COLO829 (cell line): ENCODE data around the gene OSTF1.

ENCODE experiments used
- DNase-seq: peaks from one replicate; pipeline ENCODE4 v3.0.0; 2012; ENCODE audit warnings: low spot score

OSTF1 gene, protein sequence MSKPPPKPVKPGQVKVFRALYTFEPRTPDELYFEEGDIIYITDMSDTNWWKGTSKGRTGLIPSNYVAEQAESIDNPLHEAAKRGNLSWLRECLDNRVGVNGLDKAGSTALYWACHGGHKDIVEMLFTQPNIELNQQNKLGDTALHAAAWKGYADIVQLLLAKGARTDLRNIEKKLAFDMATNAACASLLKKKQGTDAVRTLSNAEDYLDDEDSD

DNA sequence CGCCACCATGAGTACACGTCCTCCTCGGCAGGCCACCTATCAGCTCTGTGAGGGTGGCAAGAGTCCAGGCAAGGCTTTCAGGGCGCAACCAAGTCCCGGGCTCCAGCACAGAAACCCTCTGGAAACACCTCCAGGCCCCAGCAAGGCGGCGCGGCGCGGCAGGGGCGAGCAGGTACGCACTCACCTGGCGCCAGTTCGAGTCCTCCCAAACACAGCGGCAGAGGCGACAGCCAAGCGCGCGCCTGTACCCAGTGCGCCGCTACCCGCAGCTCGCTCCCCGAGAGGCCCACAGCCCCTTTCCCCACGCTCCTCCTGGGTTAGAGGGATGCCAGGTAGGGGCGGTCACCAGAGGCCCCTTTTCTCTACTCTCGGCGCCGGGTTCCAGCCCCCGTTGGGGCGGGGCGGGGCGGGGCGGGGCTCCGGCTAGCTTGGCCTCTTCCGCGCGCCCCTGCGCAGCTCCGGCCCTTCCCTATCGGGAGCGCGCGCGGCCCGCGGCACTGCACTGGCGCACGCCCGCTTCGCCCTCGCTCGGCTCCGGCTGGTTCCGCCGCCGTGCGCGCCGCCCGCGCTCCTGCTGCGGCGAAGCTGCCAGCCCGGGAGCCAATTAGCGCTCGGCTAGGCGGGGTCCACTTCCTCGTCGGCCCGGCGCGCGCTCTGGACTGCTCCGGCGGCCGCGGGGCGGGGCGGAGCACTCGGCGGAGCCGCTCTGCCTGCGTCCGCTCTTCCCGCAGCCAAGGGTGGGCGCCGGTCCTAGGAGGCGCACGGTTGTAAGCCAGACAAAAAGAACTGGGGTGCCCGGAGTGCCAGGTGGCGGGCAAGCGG lies at the start of gene OSTF1, which contains the start of gene NMRK1:
Gene OSTF1, plus strand, starts transcription at position 691 of the 822 bp plus-strand sequence. CDS start 179 bp downstream, outside the sequence.
Gene NMRK1, minus strand, starts transcription at position 332 of the 822 bp plus-strand sequence. CDS start 5,040 bp downstream, outside the sequence.
- peak; percentile 82 for DNase-seq

DNA sequence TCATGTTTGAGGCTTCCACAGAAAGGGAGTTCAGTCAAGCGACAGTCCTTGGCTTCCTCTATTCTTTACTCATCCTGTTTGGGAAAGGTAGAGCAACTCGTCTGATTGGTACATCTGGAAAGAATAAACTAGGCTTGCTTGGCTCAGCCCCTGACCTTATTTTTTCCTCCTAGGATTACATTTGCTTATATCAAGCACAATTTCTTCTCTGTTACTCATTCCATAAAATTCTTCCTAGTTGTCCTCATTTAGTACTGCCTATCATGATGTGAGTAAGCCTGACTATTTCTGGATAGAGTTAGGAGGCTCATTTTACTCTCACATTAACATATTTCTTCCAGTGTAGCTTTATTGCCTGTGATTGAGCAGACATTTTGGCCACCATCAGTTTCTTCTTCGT lies 49.3 kb upstream of the OSTF1 start:
- no peak for DNase-seq

DNA sequence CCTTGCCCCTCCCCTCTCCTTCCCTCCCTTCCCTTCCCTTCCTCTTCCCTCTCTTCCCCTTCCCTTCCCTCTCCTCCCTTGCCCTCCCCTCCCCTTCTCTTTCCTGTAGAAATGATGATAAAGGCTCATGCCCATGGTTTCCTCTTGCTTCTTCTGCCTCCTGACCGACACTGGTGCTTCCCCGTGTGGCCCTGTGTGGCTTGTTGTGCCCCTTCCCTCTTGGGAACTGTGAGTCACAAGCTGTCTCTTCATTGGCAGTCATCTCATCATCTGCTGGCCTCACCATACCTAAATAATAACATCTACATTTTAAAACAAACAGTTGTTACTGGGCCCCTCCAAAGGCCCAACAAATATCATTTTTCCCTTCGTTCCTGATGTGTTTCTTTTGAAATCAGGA lies 48.5 kb upstream of the OSTF1 start:
- DNase-seq, result no peak

DNA sequence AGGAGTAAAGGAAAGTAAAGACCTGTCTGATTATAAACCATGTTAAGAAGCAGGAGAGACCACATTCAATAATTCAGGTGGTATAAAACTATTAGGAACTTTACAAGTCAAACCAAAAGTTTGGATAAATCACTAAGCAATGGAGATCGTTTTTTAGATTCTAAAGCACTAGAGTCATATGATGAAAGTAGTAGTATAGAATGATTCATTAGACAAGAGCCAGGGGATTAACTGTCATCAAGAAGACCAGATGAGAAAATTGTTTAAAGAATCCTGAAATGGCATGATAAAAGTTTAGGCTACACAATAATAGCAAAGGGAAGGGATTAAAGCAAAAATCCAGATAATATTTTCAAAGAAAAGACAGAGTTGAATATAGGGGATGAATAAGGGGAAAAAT lies 47.3 kb upstream of the OSTF1 start:
- DNase-seq, result no peak

DNA sequence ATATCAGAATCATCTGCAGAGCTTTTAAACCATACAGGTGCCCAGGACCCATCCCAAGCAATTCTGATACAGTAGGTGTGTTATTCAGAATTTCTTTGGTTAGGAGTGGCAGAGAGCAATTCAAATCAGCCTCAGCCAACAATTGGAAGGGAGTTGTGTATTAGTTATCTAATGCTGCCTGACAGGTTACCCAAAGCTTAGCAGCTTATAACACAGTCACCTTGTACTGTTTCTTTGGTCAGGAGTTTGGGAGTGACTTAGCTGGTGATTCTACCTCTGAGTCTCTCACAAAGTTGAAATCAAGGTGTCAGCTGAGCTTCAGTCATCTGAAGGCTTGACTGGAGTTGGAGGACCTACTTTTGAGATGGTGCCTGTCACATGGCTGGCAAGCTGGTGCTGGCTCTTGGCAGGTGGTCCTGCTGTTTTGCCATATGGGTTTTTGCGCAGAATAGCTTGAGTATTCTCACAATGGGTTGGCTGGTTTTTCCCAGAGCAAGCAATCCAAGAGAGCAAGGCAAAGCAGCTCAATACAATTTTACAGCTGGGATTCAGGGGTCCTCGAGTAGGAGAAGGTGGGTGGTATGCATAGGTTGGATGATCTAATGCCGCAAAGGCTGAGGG lies 41.5 kb upstream of the OSTF1 start:
- no peak for DNase-seq

DNA sequence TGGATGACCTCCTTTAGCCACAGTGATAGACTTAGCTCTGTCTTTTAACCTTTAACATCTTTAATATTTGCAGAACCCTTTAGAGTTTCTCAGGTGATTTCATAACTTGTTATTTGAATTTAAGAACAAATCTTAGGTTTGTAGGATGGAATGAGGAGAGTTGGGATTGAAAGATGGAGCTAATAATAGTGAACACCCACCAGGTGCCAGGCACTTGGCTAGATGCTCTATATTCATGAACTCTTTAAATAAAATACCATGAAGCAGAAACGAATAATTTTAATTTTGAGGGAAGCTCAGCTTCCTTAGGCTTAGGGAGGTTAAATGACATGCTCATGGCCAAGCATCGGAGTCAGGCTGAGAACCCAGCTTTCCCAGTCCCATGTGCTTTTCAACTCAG lies 40.8 kb upstream of the OSTF1 start:
- DNase-seq, result no peak

DNA sequence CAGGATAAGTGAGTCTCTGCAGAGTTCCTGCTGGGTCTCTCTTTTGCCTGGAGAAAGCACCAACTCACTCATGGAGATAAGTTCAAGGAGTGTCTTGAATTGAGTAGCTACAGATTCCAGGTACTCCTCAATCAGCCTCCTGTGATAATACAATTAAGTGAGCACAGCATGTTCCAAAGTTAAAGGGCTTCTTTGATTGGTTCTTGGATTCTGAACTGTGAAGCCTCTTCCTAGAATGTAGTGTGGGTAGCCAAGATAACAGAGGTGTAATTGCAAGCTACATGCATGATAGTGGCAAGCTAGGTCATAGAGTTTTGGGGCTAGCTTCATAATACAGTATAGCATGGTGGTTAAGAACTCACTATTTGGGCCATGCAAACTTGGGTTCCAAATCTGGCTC lies 37.0 kb upstream of the OSTF1 start:
- DNase-seq, result no peak

DNA sequence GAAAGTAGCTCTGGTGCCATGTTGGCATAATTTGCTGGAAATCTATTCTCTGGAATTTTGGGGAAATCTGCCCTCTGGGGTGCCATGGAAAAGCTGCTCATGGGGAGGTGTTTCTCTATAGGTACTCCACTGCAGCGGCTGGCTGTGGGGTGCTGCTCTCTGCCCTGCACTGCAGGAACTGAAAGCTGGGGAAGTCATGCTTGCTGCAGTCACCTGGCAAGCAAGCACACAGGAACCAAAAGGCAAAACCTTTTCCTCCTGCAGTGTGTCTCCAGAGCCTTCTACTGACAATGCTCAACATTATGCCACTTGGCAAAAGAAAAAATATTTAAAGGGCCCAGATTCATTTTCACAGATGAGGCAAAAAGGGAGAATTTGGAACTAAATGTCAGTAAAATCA lies 34.4 kb upstream of the OSTF1 start:
- DNase-seq, result no peak

DNA sequence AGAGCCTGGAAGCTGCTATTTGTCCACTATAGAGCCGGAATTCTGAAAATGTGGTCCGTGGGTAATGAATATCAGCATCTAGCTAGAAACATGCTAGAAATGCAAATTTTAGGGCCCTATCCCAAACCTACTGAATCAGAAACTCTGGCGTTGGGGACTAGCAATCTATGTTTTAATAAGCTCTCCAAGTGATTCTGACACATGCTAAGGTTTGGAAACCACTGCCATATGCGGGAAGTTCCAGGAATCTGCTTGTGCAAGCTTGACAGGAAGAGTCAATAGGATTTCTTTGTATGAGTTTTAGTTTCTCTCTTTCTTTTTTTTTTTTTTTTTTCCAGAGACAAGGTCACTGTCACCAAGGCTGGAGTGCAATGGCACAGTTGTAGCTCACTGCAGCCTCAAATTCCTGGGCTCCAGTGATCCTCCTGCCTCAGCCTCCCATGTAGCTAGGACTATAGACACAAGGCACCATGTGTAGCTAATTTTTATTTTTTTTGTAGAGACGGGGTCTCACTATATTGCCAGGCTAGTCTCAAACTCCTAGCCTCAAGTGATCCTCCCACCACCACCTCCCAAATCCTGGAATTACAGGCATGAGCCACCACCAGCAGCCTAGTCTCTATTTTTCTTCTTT lies 33.8 kb upstream of the OSTF1 start:
- DNase-seq, result no peak

DNA sequence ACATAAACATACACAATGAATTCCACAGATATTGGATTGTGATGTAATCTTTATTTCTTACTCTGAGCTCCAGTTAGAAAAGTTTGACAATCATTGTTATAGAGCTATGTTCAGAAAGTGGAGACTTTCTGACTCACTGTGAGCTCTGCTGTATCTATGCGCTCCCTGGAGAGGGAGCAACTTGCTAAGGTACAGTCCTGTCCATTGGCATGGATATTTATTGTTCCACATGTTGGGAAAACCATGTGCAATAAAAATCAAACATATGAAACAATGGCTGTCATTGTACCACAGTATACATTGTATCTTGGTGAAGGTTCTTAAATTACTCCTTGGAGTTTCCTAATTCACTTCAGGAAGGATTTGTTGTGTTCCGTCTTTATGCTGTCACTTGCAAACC lies 27.1 kb upstream of the OSTF1 start:
- peak; percentile 29 for DNase-seq

DNA sequence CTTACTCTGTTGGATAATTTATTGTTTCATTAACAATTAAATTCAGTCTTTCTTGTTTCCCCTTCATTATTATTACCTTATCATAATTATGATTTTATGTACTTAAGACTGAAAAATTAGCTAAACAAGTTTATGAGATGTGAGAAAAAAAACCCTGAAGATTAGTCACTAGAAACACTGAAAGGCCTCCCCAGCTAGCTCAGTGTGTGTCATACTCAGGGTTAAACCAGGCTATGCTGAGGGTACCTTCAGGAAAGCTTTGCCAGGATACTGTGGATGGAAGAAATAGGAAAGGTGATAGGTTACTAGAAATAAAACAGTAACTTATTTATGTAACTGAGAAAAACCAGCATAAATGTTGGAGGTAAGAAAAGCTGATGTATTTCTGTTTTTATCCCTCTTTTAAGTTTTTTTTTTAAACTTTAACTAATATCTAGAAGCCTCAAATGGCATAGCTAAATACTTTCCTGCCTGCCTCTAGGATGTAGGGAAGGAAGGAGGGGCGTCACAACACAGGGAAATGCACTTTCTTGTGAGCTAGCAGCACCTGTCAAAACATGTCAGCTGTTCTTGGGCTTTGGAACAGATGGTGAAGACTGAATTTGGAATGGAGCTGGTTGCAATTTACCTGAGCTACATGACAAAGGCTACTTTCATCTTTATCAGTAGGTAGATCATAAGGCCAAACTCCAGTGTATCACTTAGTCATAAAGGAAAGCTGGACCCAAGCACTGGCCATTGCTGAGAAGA lies 24.6 kb upstream of the OSTF1 start:
- no peak for DNase-seq

DNA sequence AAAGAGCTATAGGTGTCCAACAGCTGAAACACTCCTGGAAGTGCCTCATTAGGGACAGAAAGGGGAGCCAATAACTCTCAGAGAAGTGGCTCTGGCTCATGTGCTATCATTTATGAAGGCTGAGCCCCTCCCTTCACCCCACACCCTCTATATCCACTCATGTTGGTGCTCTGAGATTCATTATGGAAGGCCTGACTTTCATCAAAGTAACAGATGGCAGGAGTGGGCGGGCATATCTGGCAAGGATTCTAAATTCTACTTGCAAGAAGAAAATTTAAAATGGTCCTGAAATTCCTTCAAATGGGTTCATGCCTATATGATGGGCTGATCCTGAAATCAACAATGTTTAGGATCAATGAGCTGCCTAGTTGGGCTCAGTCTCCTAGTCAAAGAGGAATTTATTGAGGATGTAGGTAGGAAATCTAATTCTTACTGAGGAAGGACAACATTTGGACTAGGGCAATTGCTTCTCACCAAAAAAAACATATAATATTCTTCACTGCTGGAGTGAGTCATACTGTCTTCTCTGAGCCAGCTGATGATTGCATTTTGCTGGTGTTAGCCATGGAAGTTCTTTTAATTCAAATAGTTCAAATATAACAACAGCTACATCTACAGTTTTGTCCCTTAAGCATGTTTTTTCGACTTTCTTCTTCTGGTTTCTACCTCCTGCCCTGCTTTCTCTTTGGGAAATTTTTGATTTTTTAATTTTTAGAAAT lies 23.8 kb upstream of the OSTF1 start:
- no peak for DNase-seq

DNA sequence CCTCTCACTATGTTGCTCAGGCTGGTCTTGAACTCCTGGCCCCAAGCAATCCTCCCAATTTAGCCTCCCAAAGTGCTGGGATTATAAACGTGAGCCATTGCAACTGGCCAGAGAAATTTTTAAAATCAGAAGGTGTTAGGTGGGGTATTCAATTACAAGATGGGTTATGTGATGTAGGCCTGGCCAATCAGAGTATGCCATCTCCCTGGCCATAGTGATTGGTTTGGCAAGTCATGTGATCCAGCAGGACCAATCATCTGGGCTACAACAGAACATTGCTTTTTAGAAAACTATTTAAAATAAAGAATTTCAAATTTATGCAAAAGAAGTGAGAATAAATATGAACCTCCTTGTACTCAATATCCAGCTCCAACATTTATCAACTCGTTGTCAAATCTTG lies 22.8 kb upstream of the OSTF1 start:
- DNase-seq, result no peak

DNA sequence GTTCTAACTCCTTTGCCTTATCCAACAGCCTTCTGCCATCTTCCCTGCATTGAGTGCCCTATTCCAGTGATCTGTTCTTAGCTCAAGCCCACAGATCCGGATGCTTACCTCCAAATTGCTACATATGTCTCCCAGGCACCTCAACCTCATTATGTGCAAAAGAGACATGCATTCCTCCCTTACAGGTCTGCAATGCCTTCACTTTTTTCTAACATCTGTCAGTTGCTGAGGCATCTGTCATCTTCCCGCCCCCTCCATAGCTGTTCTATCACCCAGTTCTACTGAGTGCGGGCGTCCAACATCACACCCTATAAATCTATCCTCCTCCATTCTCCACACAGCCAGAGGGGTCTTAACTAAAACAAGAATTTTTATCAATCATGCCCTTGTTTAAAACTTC lies 20.4 kb upstream of the OSTF1 start:
- no peak for DNase-seq

DNA sequence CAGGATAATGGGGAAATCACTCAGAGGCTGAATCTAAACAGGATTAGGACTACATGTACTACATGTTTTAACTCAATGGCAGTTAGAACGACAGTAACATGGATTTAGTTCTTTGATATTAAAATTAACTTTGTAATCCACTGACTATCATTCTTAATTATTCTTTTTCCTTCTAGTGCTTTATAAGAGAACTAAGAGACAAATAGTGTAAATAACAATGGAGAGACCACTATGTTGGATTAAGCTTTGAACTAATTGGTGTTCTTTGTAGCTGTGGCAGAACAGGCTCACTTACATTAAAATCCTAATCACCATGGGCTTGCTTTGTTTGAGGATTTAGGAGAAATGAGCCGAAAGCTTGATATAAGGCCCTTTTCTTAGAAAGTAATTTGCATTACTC lies 19.1 kb upstream of the OSTF1 start:
- DNase-seq, result no peak

DNA sequence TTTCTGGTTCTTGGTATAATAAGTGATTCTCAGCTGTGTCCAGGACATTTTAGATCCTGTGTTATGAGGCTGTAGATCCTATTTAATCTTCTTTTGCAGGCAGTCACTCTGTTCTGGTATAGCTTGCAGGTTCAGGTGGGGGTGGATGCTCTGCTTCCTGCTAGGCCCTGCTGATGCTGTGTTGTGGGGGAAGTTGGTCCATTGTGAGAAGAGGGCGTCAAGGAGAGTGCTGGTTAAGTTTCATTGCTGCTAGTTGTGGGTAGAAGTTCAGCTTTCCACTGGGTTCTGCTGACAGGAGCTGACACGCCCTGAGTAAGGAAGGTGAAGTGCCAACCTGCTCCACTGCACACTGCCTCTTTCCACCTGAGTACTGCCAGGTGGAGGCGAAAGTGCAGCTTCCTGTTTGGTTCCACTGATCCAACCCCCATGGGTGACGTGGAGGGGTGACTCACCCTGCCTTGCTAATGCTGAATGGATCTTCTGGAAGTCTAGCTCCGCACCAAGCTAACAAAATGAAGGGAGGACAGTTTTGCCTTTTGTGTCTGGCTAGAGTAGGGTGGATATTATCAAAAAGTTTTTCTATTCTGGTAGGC lies 16.7 kb upstream of the OSTF1 start:
- DNase-seq, result no peak

DNA sequence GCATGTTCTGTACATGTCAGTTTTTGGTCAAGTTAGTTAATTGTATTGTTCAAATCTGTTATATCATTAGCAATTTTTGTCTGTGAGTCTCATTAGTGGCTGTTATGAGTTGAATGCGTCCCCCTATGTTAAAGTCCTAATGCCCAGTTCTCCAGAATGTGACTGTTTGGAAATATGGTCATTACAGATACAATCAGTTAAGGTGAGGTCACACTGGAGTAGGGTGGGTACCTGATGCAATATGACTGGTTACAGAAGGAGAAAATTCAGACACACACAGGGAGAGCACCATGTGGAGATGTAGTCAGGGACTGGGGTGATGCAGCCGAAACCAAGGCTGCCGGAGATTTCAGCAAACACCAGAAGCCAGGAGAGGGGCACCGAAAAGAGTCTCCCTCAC lies 15.4 kb upstream of the OSTF1 start:
- no peak for DNase-seq

DNA sequence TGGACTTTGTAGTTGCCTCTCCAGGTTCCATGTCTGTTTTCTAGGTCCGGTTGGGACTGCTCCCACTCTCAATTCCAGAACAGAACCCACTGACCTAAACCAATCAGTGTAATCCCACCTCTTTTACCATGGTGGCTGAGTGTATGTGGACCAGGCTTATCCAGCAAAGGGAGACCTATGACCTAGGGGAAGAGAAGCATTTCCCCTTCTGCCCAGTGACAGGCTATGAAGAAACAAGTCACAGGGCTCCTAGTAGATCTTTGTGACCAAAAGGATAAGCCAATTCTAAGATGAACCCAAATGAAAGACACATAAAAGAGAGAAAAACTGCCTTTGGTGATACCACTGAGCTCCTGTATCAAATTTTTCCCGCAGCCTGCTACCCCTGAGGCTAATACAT lies 6.7 kb upstream of the OSTF1 start:
- no peak for DNase-seq

DNA sequence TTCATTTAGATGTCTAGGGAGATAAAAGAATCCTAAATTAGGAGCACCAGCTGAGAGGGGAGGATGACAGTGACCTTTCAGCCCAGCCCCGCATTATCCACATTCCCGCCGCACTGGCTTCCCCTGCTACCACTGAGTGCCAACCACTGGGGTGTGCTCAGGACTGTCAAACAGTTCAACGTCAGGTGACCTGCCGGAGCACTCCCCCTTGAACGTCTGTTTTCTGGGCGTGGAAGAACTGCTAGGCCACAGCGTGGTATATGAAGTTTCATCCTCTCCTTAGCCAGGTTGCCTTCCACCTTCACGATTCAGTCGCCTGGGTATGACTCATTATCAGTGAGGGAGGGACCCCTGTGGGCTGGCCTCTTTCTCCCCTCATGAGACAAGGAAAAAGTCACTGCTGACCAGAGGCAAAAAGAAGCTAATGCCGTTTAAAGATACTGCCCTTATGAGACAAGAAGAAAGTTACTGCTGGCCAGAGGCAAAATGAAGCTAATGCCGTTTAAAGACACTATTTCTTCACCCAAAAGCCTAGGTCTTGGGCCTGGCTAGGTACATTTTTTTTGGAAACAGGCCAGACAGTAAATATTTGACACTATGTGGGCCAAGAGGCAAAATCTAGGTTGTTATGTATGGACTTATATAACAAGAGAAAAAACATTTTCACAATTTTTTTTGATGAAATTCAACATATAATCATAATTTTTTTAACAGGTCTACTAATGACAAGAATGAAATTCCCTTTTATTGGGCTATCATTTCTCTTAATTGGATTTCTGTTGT lies 4.9 kb upstream of the OSTF1 start:
- DNase-seq, result no peak

DNA sequence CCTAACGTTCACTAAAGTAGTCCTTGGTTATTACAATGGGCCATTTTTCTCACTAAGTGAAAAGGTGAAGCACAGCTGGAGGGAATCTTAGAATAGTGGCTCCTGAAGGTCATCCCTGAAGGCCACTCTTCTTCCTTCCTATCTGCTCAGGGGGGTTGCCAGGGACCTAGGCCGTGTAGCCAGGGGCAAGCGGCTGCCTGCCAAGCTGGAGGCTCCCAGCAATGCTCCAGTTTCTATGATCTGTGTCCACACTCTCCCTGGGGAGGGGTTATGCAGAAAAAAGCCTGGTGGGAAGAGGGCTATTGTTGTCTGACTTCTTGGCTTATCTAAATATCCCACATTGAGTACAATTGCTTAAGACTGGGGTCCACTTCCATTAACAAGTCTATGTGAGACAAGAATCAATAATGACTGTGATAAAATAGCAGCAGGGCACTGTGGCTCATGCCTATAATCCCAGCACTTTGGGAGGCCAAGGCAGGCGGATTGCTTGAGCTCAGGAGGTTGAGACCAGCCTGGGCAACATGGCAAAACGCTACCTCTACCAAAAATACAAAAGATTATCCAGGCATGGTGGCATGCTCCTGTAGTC lies 4.1 kb upstream of the OSTF1 start:
- DNase-seq, result no peak
